T-helper 2 cell treated with Interferon-gamma antibody and Interleukin-4, amounts not matched to agents 100 ng/mL and 5 ng/mL, for 36 hours (primary cell): ENCODE results near the gene SCG3. TPM values are rescaled to one million over a fixed set of nuclear protein-coding genes. Genes with fewer than 3 reads are reported as not detected.

Experiments
- intact Hi-C: fragments of 100-400 bp; cut with micrococcal nuclease; formaldehyde crosslinking; loops from one replicate; pipeline ENCODE4 v1.15.1; 2023
- total RNA-seq: library from RNA; stranded (reverse); gene quantifications from 2 replicates; pipeline ENCODE4 v1.2.3, GENCODE V29; 2022

SCG3 gene
- total RNA-seq, 1 donor from 2014 or later = not detected

- intact Hi-C loops = no loop called here
Measured at GRCh38 chr15:51677452-51677851, 3.9 kb upstream of the SCG3 start.

DNA sequence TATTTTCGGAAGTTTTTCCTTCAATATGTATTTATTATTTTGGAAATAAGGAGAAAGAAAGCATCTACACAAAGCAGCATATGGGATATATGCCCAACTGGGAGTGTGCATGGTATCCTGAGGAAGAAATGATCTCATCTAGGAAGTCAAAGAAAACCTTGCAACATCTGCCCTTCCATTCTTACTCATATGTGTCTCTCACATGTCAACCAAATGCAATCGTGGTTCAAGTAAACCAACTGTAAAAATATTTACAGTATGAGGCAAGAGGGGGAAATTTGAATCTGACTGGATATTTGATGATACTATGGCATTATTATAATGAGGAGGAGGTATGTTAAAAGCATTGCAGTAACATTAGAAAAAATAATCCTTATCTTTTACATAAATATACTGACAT is 3.2 kb upstream of the SCG3 start:
- intact Hi-C loops = no loop called here

GRCh38 chr15:51680321-51680720 is 982 bp upstream of the SCG3 start:
- intact Hi-C loops = no loop called here

- intact Hi-C loops = no loop called here
Measured at GRCh38 chr15:51687565-51687964, 6.3 kb downstream of the SCG3 start.

- intact Hi-C loops = no loop called here
Measured at GRCh38 chr15:51688863-51689262, 7.6 kb downstream of the SCG3 start.

DNA sequence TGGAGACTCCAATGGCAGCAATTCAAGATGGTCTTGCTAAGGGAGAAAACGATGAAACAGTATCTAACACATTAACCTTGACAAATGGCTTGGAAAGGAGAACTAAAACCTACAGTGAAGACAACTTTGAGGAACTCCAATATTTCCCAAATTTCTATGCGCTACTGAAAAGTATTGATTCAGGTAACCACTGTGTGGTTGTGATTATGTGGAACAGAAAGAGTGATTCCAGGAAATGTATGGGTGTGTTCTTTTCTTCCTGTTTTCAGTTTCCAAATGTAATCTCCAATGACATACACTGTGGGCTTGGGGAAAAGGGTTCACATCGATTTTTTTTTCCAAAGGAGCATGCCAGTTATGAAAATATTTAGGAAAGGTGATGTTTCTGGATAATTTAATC is 10.9 kb downstream of the SCG3 start:
- intact Hi-C loops = no loop called here

DNA sequence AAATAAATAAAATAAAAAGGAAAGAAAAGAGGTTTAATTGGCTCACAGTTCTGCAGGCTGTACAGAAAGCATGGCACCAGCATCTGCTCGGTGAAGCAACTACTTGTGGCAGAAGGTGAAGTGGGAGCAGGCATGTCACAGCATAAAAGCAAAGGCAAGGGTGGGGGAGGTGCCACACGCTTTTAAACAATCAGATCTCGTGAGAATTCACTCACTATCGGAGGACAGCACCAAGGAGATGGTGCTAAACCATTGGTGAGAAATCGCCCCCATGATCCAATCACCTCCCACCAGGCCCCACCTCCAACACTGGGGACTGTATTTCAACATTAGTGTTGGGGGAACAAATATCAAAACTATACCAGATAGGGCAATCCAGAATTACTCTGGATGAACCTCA is 15.3 kb downstream of the SCG3 start:
- intact Hi-C loops = no loop called here

GRCh38 chr15:51697163-51697562 is 15.9 kb downstream of the SCG3 start:
- intact Hi-C loops = no loop called here

GRCh38 chr15:51699373-51699772 is 18.1 kb downstream of the SCG3 start:
- intact Hi-C loops = no loop called here

GRCh38 chr15:51702710-51703109 is 21.4 kb downstream of the SCG3 start:
- intact Hi-C loops = no loop called here

- intact Hi-C loops = no loop called here
Measured at GRCh38 chr15:51706291-51706690, 25.0 kb downstream of the SCG3 start.

DNA sequence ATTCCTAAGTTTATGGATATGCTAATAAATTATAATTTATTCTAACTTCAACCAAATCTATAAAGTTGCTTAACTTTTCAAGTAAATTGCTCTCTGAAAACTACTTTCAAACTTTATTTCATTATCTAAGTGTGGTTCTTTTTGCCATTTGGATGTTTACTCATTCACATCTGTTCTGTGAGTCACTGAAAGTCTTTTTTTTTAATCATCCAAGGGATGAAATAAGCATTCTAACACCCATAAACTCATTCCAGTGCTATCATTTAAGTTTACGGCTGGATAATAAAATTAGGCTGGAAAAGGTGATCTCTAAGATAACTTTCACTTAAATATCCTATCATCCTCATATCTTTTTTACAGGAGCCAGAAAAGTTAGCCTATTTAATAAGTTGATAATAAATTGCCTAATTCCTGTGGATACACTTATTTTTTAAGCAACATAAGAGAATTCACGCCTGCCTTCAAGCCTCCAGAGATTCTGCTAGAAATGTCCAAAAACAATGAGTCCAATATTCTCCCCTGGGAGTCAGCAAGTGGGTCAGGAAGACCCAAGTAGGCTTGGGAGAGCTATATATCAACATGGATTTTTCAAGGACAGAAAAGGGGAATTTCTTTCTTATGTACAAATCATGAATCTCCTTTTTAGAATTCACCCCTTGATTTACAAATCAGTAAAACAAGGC is 25.8 kb downstream of the SCG3 start:
- intact Hi-C loops = no loop called here

GRCh38 chr15:51708013-51708412 is 26.7 kb downstream of the SCG3 start:
- intact Hi-C loops = no loop called here

GRCh38 chr15:51709031-51709430 is 27.7 kb downstream of the SCG3 start:
- intact Hi-C loops = no loop called here

DNA sequence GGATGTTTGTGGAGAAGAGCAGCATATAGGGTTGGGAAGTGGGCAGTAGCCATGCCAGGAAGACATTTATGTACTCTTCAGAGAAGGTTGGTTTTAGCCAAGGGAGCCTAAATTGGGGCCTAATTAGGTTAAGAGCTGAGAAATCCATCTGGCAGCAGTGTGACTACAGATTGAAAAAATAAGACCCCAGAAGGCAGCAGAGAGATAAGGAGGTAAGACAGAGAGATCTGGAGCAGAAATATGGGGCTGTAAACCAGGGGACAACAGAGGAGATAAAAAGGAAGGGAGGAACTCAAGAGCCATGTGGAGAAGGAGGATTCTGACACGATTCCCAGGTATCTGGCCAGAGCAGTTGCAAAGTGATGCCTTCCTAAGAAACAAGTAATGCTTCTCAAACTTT is 32.9 kb downstream of the SCG3 start:
- intact Hi-C loops = no loop called here

GRCh38 chr15:51714911-51715310 is 33.6 kb downstream of the SCG3 start:
- intact Hi-C loops = no loop called here

GRCh38 chr15:51718219-51718618 is 36.9 kb downstream of the SCG3 start:
- intact Hi-C loops = no loop called here

GRCh38 chr15:51718746-51719145 is 37.4 kb downstream of the SCG3 start:
- intact Hi-C loops = no loop called here

- intact Hi-C loops = no loop called here
Measured at GRCh38 chr15:51720201-51720995, 39.1 kb downstream of the SCG3 start.

DNA sequence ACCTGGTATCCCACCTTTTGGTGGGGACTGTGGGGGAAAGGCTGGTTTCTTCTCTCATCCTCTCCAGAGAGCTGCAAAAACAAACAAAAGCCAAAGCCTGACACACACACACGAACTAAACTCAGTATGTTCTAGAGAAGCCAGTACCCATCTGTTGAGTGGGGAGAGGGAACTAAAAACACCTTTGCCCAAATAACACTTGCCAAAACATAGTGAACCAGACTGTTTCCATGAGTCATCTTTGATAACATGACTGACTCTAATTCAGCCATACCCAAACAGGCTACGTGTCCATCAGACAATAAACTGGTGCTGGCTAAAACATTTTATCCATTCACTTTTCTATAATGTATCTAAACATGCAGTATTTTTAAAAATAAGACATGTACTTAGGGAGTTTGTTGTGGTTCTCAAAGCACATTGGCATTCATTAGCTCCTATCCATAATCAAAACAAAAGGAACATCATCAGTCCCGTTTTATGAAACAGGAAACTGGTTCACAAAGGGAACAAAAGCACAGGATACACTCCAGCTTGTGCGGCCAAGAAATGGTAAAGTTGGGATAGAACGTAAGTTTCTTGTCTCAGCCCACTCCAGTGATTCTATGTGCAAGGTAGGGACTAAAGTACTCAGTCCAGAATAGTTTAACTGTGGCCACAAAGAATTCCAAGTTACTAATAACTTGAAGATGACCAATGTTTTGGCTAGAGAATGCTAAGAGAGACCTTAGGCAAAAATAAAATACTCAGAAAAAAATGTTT is 40.1 kb downstream of the SCG3 start:
- intact Hi-C loops = no loop called here

- intact Hi-C loops = no loop called here
Measured at GRCh38 chr15:51724199-51724598, 42.9 kb downstream of the SCG3 start.

- intact Hi-C loops = no loop called here
Measured at GRCh38 chr15:51724673-51725072, 43.4 kb downstream of the SCG3 start.
